Neural progenitor cell (in vitro differentiated cells): Measurements from ENCODE around the gene IFT25.

Source experiments
- EZH2 ChIP-seq: fragments of 200-600 bp; sonication (generic); IDR thresholded peaks from 2 replicates; pipeline ENCODE4 v1.6.1; 2017; ENCODE audit warnings: antibody characterized with exemption, mild to moderate bottlenecking, moderate library complexity
- EZH2phosphoT487 ChIP-seq: fragments of 200-600 bp; sonication (generic); IDR thresholded peaks from 2 replicates; pipeline ENCODE4 v1.6.1; 2017; ENCODE audit warnings: antibody characterized with exemption
- TF ChIP-seq, protein P1 (sequence below): fragments of 200-600 bp; sonication (generic); IDR thresholded peaks from 2 replicates; pipeline ENCODE4 v1.5.1; 2017; ENCODE audit warnings: antibody characterized with exemption, mild to moderate bottlenecking

DNA sequence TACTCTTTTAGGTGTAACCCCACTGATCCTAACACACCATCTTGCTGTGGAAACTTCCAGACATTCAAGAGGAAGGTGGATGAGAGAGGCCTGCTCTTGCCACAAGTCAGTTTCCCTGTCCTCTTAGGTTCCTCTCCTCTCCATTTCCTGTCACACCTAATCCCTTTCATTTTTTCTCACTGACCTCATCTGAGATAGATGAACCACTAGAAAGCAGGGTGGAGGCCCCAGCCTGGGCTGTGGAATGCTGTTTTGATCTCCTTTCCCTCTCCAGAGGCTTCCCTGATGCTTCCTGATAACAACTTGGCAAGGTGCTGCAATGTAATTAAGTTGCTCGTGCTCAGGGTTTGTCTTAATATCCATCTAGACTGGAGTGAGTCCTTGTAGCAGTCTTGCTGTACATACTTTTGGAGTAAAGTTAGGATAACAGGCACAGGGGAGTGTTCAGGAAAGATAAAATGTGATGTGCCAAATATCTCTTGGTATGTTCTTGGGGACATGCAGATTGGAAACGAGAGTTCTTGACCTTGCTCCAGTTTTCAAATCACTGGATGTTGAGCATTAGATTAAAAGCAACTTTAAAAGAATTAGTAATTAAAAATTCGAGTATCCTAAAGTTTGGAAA, 11.8 kb upstream of the IFT25 start:
- TF ChIP-seq, protein P1, sequence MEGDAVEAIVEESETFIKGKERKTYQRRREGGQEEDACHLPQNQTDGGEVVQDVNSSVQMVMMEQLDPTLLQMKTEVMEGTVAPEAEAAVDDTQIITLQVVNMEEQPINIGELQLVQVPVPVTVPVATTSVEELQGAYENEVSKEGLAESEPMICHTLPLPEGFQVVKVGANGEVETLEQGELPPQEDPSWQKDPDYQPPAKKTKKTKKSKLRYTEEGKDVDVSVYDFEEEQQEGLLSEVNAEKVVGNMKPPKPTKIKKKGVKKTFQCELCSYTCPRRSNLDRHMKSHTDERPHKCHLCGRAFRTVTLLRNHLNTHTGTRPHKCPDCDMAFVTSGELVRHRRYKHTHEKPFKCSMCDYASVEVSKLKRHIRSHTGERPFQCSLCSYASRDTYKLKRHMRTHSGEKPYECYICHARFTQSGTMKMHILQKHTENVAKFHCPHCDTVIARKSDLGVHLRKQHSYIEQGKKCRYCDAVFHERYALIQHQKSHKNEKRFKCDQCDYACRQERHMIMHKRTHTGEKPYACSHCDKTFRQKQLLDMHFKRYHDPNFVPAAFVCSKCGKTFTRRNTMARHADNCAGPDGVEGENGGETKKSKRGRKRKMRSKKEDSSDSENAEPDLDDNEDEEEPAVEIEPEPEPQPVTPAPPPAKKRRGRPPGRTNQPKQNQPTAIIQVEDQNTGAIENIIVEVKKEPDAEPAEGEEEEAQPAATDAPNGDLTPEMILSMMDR: no peak
- TF ChIP-seq EZH2: no peak
- no peak for TF ChIP-seq EZH2phosphoT487
